Measurements from ENCODE around the gene ABCA2.

DNA sequence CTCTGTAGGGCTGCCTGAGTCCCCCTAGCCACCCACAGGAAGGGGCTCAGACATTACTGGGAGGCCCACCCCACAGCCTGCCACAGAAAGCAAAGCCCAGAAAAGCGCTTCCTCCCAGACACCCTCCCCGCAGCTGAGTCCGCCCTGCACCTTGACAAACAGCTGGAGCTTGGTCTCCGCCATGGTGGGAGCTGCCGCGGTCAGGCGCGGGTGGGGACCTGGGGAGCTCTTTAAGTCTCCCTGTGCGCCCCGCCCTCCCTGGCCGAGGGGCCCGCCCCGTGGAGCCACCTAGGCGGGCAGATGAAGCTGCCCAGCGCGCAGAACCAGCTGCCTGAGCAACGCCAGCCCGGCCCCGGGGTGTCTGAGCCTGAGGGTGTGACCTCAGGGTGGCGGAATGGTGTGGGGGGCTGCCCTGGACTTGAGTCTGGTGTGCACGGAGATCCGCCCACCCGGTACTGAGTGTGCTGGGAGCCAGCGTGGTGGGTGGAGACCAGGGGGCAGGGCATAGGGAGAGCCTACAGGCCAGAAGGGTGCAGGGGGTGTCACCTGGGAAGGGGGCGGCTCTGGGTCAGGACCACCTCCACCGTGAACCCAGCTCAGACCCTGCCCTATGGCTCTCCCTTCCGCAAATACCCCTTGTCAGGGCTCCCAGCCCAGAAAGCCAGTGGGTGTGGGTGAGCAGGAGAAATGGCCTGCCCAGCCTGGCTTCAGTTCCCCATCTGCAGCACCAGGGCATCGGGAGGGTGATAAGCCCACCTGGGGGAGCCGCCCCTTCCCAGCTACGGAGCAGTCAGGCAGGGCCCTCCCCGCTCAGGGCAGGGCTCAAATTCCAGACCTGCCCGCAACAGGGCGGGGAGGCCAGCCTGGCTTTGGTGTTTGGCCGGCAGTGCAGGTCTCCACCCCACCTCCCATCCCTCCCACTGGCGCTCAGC is 31.4 kb downstream of the ABCA2 start, which contains the start of gene CLIC3:
- TF ChIP-seq TARDBP (IDR thresholded peaks at IDR 0.05), result no peak
- TF ChIP-seq BHLHE40 (IDR thresholded peaks at IDR 0.05; ENCODE audit: borderline replicate concordance), result no peak
- no peak for TF ChIP-seq ZNF384 (IDR thresholded peaks at IDR 0.05)
- no peak for TF ChIP-seq FOXA1 (IDR thresholded peaks at IDR 0.05)
- TF ChIP-seq L3MBTL2 (conservative IDR thresholded peaks at IDR 0.05), result no peak
- no peak for TF ChIP-seq SP1 (IDR thresholded peaks at IDR 0.05)
- TF ChIP-seq FOXK2 (IDR thresholded peaks at IDR 0.05), result no peak
- no peak for TF ChIP-seq SUZ12 (IDR thresholded peaks at IDR 0.05)
